ENCODE results near the gene DAPK1.

DNA sequence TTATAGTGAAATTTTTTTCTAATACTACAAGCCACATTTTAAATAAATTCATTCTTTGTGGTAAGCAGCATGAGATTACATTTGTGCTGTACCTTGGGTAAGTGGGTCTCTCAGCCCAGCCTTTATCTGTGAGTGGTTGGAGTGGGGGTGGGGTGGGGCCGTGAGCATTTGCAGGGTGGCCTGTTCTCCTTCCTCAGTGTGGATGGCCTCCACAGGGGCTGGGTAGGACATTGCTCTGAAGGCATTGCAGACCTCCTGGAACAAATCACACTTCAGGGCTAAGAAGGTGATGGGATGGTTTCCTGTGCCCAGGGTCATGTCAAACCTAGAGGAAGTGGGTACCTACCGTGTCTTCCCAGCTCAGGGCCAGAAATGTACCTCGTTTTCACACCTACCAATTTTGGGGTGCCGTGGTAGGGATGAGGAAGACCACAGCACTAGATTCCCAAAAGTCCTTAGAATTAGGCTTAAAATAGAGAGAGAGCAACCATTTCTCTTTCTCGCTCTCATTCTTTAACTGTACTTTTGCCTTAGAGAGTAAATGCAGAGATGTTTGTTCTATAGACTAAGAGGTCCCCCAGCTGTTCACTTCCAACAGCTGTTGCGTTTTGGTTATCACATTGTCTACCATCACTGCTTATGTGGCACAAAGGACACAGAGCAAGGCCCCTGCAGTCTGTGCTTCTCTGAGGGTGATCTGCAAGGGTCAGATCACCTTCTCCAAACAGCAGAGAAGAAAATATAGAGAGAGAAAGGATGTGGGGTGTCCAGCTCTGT lies 144.9 kb downstream of the DAPK1 start:
- no peak for TF ChIP-seq KLF8 (tag by site-specific recombination; IDR thresholded peaks at IDR 0.05)
- TF ChIP-seq, protein P1, sequence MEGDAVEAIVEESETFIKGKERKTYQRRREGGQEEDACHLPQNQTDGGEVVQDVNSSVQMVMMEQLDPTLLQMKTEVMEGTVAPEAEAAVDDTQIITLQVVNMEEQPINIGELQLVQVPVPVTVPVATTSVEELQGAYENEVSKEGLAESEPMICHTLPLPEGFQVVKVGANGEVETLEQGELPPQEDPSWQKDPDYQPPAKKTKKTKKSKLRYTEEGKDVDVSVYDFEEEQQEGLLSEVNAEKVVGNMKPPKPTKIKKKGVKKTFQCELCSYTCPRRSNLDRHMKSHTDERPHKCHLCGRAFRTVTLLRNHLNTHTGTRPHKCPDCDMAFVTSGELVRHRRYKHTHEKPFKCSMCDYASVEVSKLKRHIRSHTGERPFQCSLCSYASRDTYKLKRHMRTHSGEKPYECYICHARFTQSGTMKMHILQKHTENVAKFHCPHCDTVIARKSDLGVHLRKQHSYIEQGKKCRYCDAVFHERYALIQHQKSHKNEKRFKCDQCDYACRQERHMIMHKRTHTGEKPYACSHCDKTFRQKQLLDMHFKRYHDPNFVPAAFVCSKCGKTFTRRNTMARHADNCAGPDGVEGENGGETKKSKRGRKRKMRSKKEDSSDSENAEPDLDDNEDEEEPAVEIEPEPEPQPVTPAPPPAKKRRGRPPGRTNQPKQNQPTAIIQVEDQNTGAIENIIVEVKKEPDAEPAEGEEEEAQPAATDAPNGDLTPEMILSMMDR (tag by site-specific recombination; IDR thresholded peaks at IDR 0.05), result no peak
- TF ChIP-seq ZNF704 (tag by site-specific recombination; IDR thresholded peaks at IDR 0.05), result no peak
- TF ChIP-seq PRDM10 (tag by site-specific recombination; IDR thresholded peaks at IDR 0.05), result no peak
- TF ChIP-seq BCL11A (tag by site-specific recombination; IDR thresholded peaks at IDR 0.05; ENCODE audit: low read depth), result no peak
- TF ChIP-seq ZNF174 (tag by site-specific recombination; IDR thresholded peaks at IDR 0.05), result no peak
- TF ChIP-seq ZNF629 (tag by site-specific recombination; IDR thresholded peaks at IDR 0.05), result no peak
- no peak for TF ChIP-seq SP2 (tag by site-specific recombination; IDR thresholded peaks at IDR 0.05)
- TF ChIP-seq, protein P2, sequence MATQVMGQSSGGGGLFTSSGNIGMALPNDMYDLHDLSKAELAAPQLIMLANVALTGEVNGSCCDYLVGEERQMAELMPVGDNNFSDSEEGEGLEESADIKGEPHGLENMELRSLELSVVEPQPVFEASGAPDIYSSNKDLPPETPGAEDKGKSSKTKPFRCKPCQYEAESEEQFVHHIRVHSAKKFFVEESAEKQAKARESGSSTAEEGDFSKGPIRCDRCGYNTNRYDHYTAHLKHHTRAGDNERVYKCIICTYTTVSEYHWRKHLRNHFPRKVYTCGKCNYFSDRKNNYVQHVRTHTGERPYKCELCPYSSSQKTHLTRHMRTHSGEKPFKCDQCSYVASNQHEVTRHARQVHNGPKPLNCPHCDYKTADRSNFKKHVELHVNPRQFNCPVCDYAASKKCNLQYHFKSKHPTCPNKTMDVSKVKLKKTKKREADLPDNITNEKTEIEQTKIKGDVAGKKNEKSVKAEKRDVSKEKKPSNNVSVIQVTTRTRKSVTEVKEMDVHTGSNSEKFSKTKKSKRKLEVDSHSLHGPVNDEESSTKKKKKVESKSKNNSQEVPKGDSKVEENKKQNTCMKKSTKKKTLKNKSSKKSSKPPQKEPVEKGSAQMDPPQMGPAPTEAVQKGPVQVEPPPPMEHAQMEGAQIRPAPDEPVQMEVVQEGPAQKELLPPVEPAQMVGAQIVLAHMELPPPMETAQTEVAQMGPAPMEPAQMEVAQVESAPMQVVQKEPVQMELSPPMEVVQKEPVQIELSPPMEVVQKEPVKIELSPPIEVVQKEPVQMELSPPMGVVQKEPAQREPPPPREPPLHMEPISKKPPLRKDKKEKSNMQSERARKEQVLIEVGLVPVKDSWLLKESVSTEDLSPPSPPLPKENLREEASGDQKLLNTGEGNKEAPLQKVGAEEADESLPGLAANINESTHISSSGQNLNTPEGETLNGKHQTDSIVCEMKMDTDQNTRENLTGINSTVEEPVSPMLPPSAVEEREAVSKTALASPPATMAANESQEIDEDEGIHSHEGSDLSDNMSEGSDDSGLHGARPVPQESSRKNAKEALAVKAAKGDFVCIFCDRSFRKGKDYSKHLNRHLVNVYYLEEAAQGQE (tag by site-specific recombination; IDR thresholded peaks at IDR 0.05), result no peak
- no peak for TF ChIP-seq ZFP37 (tag by site-specific recombination; IDR thresholded peaks at IDR 0.05)
- TF ChIP-seq ZNF561 (tag by site-specific recombination; IDR thresholded peaks at IDR 0.05; ENCODE audit: borderline replicate concordance), result no peak
- TF ChIP-seq ZNF623 (tag by site-specific recombination; IDR thresholded peaks at IDR 0.05), result no peak
